Measurements from ENCODE around the gene LRIT3.

LRIT3 gene

DNA sequence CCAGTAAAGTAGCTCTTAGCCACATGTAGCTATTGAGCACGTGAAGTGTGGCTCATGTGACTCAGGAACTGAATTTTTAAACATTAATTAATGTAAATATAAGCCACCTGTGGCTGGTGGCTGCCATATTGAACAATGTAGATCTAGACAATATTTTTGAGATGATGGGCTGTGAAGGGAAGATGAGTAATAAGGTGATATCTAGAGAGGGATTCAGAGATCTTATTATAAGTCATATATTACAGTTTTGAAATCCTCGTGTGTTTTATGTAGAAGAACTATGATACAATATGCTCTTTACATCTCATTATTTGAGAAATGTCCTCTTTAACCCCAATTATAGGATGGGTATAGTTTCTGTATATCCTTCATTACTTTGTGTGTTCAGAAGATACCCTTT is 26.7 kb upstream of the LRIT3 start:
- TF ChIP-seq SUZ12 (IDR thresholded peaks at IDR 0.05; ENCODE audit: extremely low read depth, insufficient read depth, insufficient read length), result no peak
- TF ChIP-seq YY1 (IDR thresholded peaks at IDR 0.05; ENCODE audit: insufficient read depth, insufficient read length), result no peak
- TF ChIP-seq ZNF274 (IDR thresholded peaks at IDR 0.05; ENCODE audit: low read depth, low read length), result no peak
- no peak overlapping the region for H3K9ac ChIP-seq (ENCODE audit: insufficient read length, low read depth)
- no peaks in the 10 kb centered on the region for H3K9me3 ChIP-seq (ENCODE audit: insufficient read depth, low read length)
- no peak for DNase-seq (ENCODE audit: low read depth, low spot score)
- H3K4me3 ChIP-seq (ENCODE audit: insufficient read length, low read depth), result no peak overlapping the region
- no peaks in the 10 kb centered on the region for H3K4me1 ChIP-seq (ENCODE audit: insufficient read depth, insufficient read length)
- peaks cover 68% of the 10 kb centered on the region for H3K36me3 ChIP-seq (ENCODE audit: insufficient read depth, insufficient read length, low read length)
- no peaks in the 10 kb centered on the region for H3K27me3 ChIP-seq (ENCODE audit: insufficient read depth, insufficient read length)

DNA sequence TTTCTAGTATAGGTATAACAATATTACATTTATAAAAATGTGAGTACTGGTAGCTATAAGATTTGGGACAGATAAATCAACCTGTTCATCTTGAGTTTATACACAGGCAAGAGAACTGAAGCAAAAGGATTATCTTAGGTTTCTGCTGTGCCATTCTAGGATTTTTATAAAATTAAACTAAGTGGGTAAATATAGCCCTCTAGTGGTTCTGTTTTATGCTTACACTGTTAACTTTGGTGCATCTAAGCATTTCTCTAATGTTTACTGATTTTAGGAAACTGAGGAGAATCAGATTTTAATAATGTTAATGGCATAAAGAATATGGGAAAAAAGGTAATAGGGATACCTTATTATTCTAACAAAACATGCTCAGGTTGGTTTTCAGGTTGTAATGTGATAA is 21.2 kb upstream of the LRIT3 start:
- Histone ChIP-seq H3K9me3 (ENCODE audit: insufficient read depth, low read length) (no peaks in the 10 kb centered on the region), H3K9ac (ENCODE audit: insufficient read length, low read depth) (no peak overlapping the region), H3K36me3 (ENCODE audit: insufficient read depth, insufficient read length, low read length) (peaks cover 29% of the 10 kb centered on the region), H3K4me1 (ENCODE audit: insufficient read depth, insufficient read length) (no peaks in the 10 kb centered on the region), H3K27me3 (ENCODE audit: insufficient read depth, insufficient read length) (no peaks in the 10 kb centered on the region), H3K4me3 (ENCODE audit: insufficient read length, low read depth) (no peak overlapping the region)
- TF ChIP-seq SUZ12 (IDR thresholded peaks at IDR 0.05; ENCODE audit: extremely low read depth, insufficient read depth, insufficient read length) (no peak), ZNF274 (IDR thresholded peaks at IDR 0.05; ENCODE audit: low read depth, low read length) (no peak), YY1 (IDR thresholded peaks at IDR 0.05; ENCODE audit: insufficient read depth, insufficient read length) (no peak)
- no peak for DNase-seq (ENCODE audit: low read depth, low spot score)

DNA sequence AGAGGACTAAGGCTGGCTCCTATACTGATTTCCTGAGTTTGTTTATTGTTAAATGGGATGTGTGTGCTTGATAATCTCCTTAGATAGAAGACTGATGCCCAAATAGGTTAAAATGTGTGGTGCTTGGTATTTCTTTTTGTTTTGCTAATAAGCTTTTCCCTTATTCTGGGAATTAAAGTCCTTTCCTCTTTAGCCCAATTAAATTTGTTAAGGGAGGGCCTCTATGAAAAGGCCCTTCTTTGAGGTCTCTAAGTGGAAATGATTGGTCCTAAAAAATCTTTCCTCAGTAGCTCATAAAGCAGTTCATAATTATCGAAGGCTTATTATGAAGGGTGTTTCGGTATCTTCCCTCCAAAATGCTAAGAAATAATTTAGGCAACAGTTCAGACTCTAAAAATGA is 20.2 kb upstream of the LRIT3 start, which contains the start of gene RRH:
TSS of gene RRH (plus strand) at position 301 of the 400 bp plus-strand sequence. CDS start at position 357, 56 bp downstream.
- TF ChIP-seq YY1 (IDR thresholded peaks at IDR 0.05; ENCODE audit: insufficient read depth, insufficient read length), result no peak
- H3K9me3 ChIP-seq (ENCODE audit: insufficient read depth, low read length), result no peaks in the 10 kb centered on the region
- no peak for DNase-seq (ENCODE audit: low read depth, low spot score)
- H3K27me3 ChIP-seq (ENCODE audit: insufficient read depth, insufficient read length), result no peaks in the 10 kb centered on the region
- no peak within 1 kb of the TSS for H3K4me3 ChIP-seq (ENCODE audit: insufficient read length, low read depth)
- H3K4me1 ChIP-seq (ENCODE audit: insufficient read depth, insufficient read length), result no peaks in the 10 kb centered on the region
- H3K36me3 ChIP-seq (ENCODE audit: insufficient read depth, insufficient read length, low read length), result peaks cover 23% of the 10 kb centered on the region
- H3K9ac ChIP-seq (ENCODE audit: insufficient read length, low read depth), result no peak within 1 kb of the TSS

DNA sequence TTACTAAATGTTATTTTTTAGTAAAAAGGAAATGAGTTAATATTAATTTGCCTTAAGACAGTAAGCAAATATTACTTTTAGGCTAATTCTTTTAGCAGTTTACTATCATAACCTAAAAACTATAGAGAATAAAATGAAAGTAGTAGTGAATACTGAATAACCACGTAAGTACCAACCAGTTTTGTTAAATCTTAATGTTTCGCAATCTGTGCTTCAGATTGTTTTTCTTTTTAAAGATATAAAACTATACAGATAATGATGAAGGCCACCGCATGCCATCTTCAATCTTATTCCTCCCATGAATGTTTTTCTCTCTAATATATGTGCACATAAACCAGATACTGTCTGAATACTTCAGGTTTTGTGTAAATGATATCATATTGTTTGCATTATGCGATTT is 14.2 kb upstream of the LRIT3 start:
- Histone ChIP-seq H3K4me3 (ENCODE audit: insufficient read length, low read depth) (no peak overlapping the region), H3K4me1 (ENCODE audit: insufficient read depth, insufficient read length) (no peaks in the 10 kb centered on the region), H3K9me3 (ENCODE audit: insufficient read depth, low read length) (no peaks in the 10 kb centered on the region), H3K9ac (ENCODE audit: insufficient read length, low read depth) (no peak overlapping the region), H3K36me3 (ENCODE audit: insufficient read depth, insufficient read length, low read length) (no peaks in the 10 kb centered on the region), H3K27me3 (ENCODE audit: insufficient read depth, insufficient read length) (no peaks in the 10 kb centered on the region)
- no peak for DNase-seq (ENCODE audit: low read depth, low spot score)
- no peak for TF ChIP-seq YY1 (IDR thresholded peaks at IDR 0.05; ENCODE audit: insufficient read depth, insufficient read length)
- no peak for TF ChIP-seq ZNF274 (IDR thresholded peaks at IDR 0.05; ENCODE audit: low read depth, low read length)
- TF ChIP-seq SUZ12 (IDR thresholded peaks at IDR 0.05; ENCODE audit: extremely low read depth, insufficient read depth, insufficient read length), result no peak

DNA sequence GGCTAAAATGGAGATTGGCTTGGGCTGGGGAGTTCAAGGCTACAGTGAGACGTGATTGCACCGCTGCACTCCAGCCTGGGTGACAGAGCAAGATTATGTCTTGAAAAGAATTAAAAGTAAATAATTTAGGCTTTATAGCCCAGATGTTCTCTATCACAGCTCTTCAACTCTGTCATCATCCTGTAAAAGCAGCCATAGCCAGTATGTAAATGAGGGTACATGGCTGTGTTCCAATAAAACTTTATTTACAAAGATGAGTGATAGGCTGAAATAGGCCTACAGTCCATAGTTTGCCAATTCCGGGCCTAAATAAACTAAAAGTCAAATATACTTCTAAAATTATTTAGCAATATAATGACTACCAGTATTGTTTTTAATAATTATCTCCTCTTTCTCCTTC is 10.9 kb upstream of the LRIT3 start:
- no peak for DNase-seq (ENCODE audit: low read depth, low spot score)
- no peaks in the 10 kb centered on the region for H3K27me3 ChIP-seq (ENCODE audit: insufficient read depth, insufficient read length)
- TF ChIP-seq SUZ12 (IDR thresholded peaks at IDR 0.05; ENCODE audit: extremely low read depth, insufficient read depth, insufficient read length) (no peak), YY1 (IDR thresholded peaks at IDR 0.05; ENCODE audit: insufficient read depth, insufficient read length) (no peak), ZNF274 (IDR thresholded peaks at IDR 0.05; ENCODE audit: low read depth, low read length) (no peak)

DNA sequence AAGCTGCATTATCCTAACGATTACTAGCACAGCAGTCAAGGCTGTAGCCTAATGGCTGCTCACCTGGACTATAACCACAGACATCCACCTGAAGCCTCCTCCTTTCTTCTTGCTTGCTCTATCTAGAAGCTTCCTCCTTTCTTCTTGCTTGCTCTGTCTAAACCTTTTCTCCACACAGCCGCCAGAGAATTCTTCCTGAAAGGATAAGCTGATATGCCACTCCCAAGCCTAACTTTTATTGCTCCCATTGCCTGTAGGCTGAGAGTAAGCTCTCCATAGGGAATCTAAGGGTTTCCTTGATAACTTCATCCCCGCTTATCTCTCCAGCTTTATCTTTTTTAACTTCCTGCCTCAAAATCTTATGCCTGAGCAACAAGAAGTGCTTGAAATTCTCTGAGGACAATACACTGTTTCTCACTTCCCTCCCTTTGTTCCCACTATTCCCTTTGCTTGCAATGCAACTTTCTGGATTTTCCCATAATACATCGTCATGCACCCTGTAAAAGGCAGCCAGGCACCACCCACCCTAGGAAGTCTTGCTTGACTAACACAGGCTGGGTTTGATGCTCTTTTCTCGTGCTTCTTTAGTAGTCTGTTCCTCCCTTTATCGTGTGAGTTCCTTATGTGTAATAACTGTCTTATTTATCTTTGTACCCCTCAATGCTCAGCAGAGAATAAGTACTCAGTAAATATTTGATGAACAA is 1.4 kb upstream of the LRIT3 start:
- Histone ChIP-seq H3K4me1 (ENCODE audit: insufficient read depth, insufficient read length) (no peaks in the 10 kb centered on the region), H3K9ac (ENCODE audit: insufficient read length, low read depth) (no peak overlapping the region), H3K9me3 (ENCODE audit: insufficient read depth, low read length) (no peaks in the 10 kb centered on the region), H3K27me3 (ENCODE audit: insufficient read depth, insufficient read length) (no peaks in the 10 kb centered on the region), H3K4me3 (ENCODE audit: insufficient read length, low read depth) (no peak overlapping the region), H3K36me3 (ENCODE audit: insufficient read depth, insufficient read length, low read length) (no peaks in the 10 kb centered on the region)
- DNase-seq (ENCODE audit: low read depth, low spot score), result no peak
- no peak for TF ChIP-seq YY1 (IDR thresholded peaks at IDR 0.05; ENCODE audit: insufficient read depth, insufficient read length)
- no peak for TF ChIP-seq ZNF274 (IDR thresholded peaks at IDR 0.05; ENCODE audit: low read depth, low read length)
- no peak for TF ChIP-seq SUZ12 (IDR thresholded peaks at IDR 0.05; ENCODE audit: extremely low read depth, insufficient read depth, insufficient read length)

More for the DNA sequence above, 10.9 kb upstream of the LRIT3 start:
- Histone ChIP-seq H3K36me3 (ENCODE audit: insufficient read depth, insufficient read length, low read length) (no peaks in the 10 kb centered on the region), H3K4me3 (ENCODE audit: insufficient read length, low read depth) (no peak overlapping the region), H3K9me3 (ENCODE audit: insufficient read depth, low read length) (no peaks in the 10 kb centered on the region), H3K9ac (ENCODE audit: insufficient read length, low read depth) (no peak overlapping the region), H3K4me1 (ENCODE audit: insufficient read depth, insufficient read length) (no peaks in the 10 kb centered on the region)

DNA sequence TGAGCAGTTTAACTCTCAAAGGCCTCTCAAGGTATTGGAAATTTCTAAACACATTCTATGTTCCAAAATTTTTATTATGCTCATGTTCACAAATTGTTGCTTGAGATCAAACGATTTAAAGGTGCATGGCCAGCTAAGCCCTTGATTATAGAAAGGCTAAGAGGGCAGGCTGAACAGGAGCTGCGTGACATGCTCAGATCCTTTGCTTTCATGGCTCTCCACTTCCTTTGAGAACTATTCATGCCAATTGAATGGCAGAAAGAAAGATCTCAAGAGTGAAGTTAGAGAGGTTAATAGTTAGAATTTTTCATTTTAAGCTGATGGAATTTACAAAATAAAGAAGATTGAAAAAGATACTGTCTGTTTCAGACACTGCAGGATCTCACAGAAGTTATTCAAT is 594 bp downstream of the LRIT3 start:
- H3K4me1 ChIP-seq (ENCODE audit: insufficient read depth, insufficient read length), result no peaks in the 10 kb centered on the region
- no peaks in the 10 kb centered on the region for H3K9me3 ChIP-seq (ENCODE audit: insufficient read depth, low read length)
- no peak overlapping the region for H3K4me3 ChIP-seq (ENCODE audit: insufficient read length, low read depth)
- DNase-seq (ENCODE audit: low read depth, low spot score), result no peak
- no peaks in the 10 kb centered on the region for H3K36me3 ChIP-seq (ENCODE audit: insufficient read depth, insufficient read length, low read length)
- no peak overlapping the region for H3K9ac ChIP-seq (ENCODE audit: insufficient read length, low read depth)
- no peaks in the 10 kb centered on the region for H3K27me3 ChIP-seq (ENCODE audit: insufficient read depth, insufficient read length)
- TF ChIP-seq ZNF274 (IDR thresholded peaks at IDR 0.05; ENCODE audit: low read depth, low read length), result no peak
- TF ChIP-seq SUZ12 (IDR thresholded peaks at IDR 0.05; ENCODE audit: extremely low read depth, insufficient read depth, insufficient read length), result no peak
- TF ChIP-seq YY1 (IDR thresholded peaks at IDR 0.05; ENCODE audit: insufficient read depth, insufficient read length), result no peak
